PC-9 (cell line): ENCODE results near the gene AIPL1. TPM values are rescaled to one million over a fixed set of nuclear protein-coding genes. Genes with fewer than 3 reads are reported as not detected.
A peak's percentile ranks its signal among the peaks of the same experiment; 100 is the strongest.

Experiments used
- BruUV-seq: library from RNA; stranded (reverse); fragments of 400-500 nt; replicated peaks from 2 replicates; lab custom pipeline; 2021; lab: Mats Ljungman, UMichigan
- CTCF ChIA-PET: fragments of 300-600 bp; sonication (Branson Sonifier 250); formaldehyde crosslinking; loops from one replicate; lab custom pipeline; 2022; ENCODE audit warnings: antibody characterized with exemption; lab: Charles Lee
- POLR2A ChIA-PET: fragments of 300-600 bp; sonication (Branson Sonifier 250); formaldehyde crosslinking; loops from one replicate; lab custom pipeline; 2022; ENCODE audit warnings: antibody characterized with exemption; ENCODE audit not compliant: unreplicated experiment; lab: Charles Lee
- DNase-seq, 2 experiments: peaks; one replicate each; pipeline versions ENCODE4 v3.0.0 to v3.0.0-alpha.2; 2015 to 2022; ENCODE audit warnings: mixed read lengths in 1 of 2
- H2AFZ ChIP-seq: fragments of 200-600 bp; sonication (generic); 2 replicates; pipeline ENCODE4 v1.8.1; 2017; ENCODE audit warnings: antibody characterized with exemption
- H3F3A ChIP-seq: fragments of 200-600 bp; sonication (generic); 2 replicates; pipeline ENCODE4 v1.8.1; 2017; ENCODE audit warnings: antibody characterized with exemption, mild to moderate bottlenecking, low read depth; ENCODE audit not compliant: insufficient read depth
- H3K27ac ChIP-seq: fragments of 200-600 bp; sonication (generic); 2 replicates; pipeline ENCODE4 v1.6.1; 2016; ENCODE audit warnings: mixed run types
- H3K27me3 ChIP-seq: fragments of 200-600 bp; sonication (generic); 2 replicates; pipeline ENCODE4 v1.6.1; 2016; ENCODE audit warnings: low read depth, mixed run types; ENCODE audit not compliant: insufficient read depth
- H3K36me3 ChIP-seq: fragments of 200-600 bp; sonication (generic); 2 replicates; pipeline ENCODE4 v1.6.1; 2016; ENCODE audit warnings: low read depth, mixed run types
- H3K4me1 ChIP-seq: fragments of 200-600 bp; sonication (generic); replicated peaks from 2 replicates; pipeline ENCODE4 v1.6.1; 2016; ENCODE audit warnings: mixed run types; ENCODE audit not compliant: insufficient read depth
- H3K4me2 ChIP-seq: fragments of 200-600 bp; sonication (generic); 2 replicates; pipeline ENCODE4 v1.6.1; 2017; ENCODE audit warnings: mixed run types
- H3K4me3 ChIP-seq: fragments of 200-600 bp; sonication (generic); 2 replicates; pipeline ENCODE4 v1.6.1; 2016; ENCODE audit warnings: mixed run types
- H3K79me2 ChIP-seq: fragments of 200-600 bp; sonication (generic); 2 replicates; pipeline ENCODE4 v1.6.1; 2017; ENCODE audit warnings: low read depth, mixed run types
- H3K9me2 ChIP-seq: fragments of 200-600 bp; sonication (generic); 2 replicates; pipeline ENCODE4 v1.8.1; 2017; ENCODE audit warnings: mild to moderate bottlenecking; ENCODE audit not compliant: insufficient read depth
- H3K9me3 ChIP-seq: fragments of 200-600 bp; sonication (generic); 2 replicates; pipeline ENCODE4 v1.8.1; 2016; ENCODE audit warnings: low read depth; ENCODE audit not compliant: insufficient read depth
- H4K20me1 ChIP-seq: fragments of 200-600 bp; sonication (generic); 2 replicates; pipeline ENCODE4 v1.8.1; 2017; ENCODE audit not compliant: insufficient read depth
- EZH2 ChIP-seq: fragments of 200-600 bp; sonication (generic); IDR thresholded peaks from 2 replicates; pipeline ENCODE4 v1.8.0; 2017; ENCODE audit warnings: antibody characterized with exemption, low read depth
- intact Hi-C: fragments of 100-400 bp; cut with micrococcal nuclease; formaldehyde crosslinking; loops from one replicate; pipeline ENCODE4 v1.10.0; 2022; ENCODE audit not compliant: unreplicated experiment
- total RNA-seq: library from RNA; stranded (reverse); gene quantifications from 2 replicates; pipeline ENCODE4 v1.2.3, GENCODE V29; 2021
- TF ChIP-seq, protein P1 (sequence below): fragments of 200-600 bp; sonication (generic); conservative IDR thresholded peaks from 2 replicates; pipeline ENCODE4 v1.6.1; 2017; ENCODE audit warnings: mixed run types, antibody characterized with exemption, mild to moderate bottlenecking, moderate library complexity

The AIPL1 gene
- total RNA-seq, 1 experiment from 2014 or later = not detected

DNA sequence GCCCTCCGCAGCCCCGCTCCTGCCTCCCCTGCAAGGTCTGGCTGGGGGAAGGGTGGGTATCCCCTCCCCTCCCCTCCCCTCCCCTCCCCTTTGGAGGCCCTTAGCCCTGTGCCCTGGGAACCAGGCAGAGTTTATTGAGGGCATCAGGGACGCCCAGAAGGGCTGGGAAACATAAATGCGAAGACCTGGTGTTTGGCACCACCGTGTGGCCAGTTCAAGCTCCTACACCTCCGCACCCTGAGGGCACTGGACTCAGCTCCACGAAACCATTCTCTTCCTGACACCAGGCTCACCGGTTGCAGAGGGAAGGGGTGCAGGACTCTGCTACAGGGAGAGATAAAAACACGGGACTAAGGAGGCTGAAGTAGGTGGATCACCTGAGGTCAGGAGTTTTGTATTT, 1.0 kb upstream of the AIPL1 start:
- no TSS peak for BruUV-seq
- DNase-seq = peak; percentile 45 to 69
- ChIA-PET POLR2A (interaction anchor here (0.6 to 0.7 kb wide), 3 partner anchors 81 to 1527 kb away, joined by 3 to 10 read pairs (median 4); no protein-coding TSS in a partner anchor), CTCF (interaction anchor here (0.7 kb wide), 1 partner anchor 1868 kb away, joined by 5 read pairs; no protein-coding TSS in a partner anchor)
- Histone ChIP-seq H3F3A (no peaks in the 10 kb centered on the region), H3K27me3 (peaks cover 52% of the 10 kb centered on the region), H3K36me3 (no peaks in the 10 kb centered on the region), H3K79me2 (no peaks in the 10 kb centered on the region), H4K20me1 (no peaks in the 10 kb centered on the region), H2AFZ (no peak overlapping the region), H3K4me3 (no peak overlapping the region), H3K9me2 (no peaks in the 10 kb centered on the region), H3K27ac (no peak overlapping the region), H3K4me1 (no peaks in the 10 kb centered on the region), H3K4me2 (no peak overlapping the region), H3K9me3 (peaks cover 1% of the 10 kb centered on the region; the same call in 1 of the 2 replicates)
- TF ChIP-seq, protein P1, sequence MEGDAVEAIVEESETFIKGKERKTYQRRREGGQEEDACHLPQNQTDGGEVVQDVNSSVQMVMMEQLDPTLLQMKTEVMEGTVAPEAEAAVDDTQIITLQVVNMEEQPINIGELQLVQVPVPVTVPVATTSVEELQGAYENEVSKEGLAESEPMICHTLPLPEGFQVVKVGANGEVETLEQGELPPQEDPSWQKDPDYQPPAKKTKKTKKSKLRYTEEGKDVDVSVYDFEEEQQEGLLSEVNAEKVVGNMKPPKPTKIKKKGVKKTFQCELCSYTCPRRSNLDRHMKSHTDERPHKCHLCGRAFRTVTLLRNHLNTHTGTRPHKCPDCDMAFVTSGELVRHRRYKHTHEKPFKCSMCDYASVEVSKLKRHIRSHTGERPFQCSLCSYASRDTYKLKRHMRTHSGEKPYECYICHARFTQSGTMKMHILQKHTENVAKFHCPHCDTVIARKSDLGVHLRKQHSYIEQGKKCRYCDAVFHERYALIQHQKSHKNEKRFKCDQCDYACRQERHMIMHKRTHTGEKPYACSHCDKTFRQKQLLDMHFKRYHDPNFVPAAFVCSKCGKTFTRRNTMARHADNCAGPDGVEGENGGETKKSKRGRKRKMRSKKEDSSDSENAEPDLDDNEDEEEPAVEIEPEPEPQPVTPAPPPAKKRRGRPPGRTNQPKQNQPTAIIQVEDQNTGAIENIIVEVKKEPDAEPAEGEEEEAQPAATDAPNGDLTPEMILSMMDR = peak; percentile 93
- no peak for TF ChIP-seq EZH2
- intact Hi-C loops = loop anchor here (2.0 kb wide), 1 partner anchor 577 kb away; the partner anchor contains the start of gene RNASEK

DNA sequence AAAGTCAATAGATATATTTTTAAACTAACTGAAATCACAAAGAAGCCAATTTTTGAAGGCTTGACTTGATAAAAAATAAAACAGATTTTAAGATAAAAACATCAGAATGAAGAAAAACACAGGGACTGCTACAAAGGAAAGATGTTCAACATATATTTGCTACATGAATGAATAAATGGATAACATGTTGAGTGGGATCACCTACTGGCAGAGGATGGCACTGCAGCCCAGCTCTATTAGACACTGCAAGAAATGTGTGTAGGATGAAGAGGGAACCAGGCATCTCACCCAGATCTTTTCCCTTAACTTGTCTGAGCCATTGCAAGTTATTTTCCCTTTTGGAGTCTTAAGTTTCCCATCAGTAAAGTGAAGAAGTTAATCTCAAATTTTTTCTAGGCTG, 4.2 kb downstream of the AIPL1 start:
- DNase-seq = no peak
- CTCF ChIA-PET = no interaction called here
- intact Hi-C loops = no loop called here
- POLR2A ChIA-PET = no interaction called here
- Histone ChIP-seq H3K79me2 (no peaks in the 10 kb centered on the region), H4K20me1 (no peaks in the 10 kb centered on the region), H3K4me3 (no peak overlapping the region), H3K27me3 (peaks cover 83% of the 10 kb centered on the region), H2AFZ (no peak overlapping the region), H3K9me3 (peaks cover 8% of the 10 kb centered on the region; the same call in 1 of the 2 replicates), H3K4me2 (no peak overlapping the region), H3K4me1 (no peaks in the 10 kb centered on the region), H3K9me2 (no peaks in the 10 kb centered on the region), H3K27ac (no peak overlapping the region), H3F3A (no peaks in the 10 kb centered on the region), H3K36me3 (no peaks in the 10 kb centered on the region)
- no peak for TF ChIP-seq EZH2
- TF ChIP-seq, protein P1 = peak; percentile 40; the same call in 1 of the 2 replicates
- no TSS peak for BruUV-seq

DNA sequence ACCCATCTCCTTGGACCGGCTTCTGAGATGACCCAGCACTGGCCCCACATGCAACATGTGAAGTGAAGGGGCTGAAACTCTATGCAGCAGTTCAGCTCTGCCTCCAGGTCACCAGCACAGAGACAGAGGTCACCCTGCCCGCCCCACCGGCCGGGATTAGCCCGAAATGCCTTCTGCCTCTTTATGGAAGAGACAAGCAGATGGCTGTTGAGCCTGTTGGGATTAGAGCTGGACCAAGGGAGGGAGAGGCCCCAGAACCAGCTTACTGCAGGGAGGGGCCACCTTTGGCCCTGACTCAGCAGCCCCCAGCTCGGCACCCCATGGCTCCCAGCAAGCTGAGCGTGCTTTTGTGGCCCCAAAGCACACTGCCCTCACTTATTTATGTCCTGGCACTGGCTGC, 5.7 kb downstream of the AIPL1 start:
- Histone ChIP-seq H3K27me3 (peaks cover 89% of the 10 kb centered on the region), H3K4me3 (no peak overlapping the region), H3K36me3 (no peaks in the 10 kb centered on the region), H3F3A (no peaks in the 10 kb centered on the region), H3K4me2 (no peak overlapping the region), H3K4me1 (no peaks in the 10 kb centered on the region), H3K79me2 (no peaks in the 10 kb centered on the region), H3K9me3 (peaks cover 8% of the 10 kb centered on the region; the same call in 1 of the 2 replicates), H3K27ac (no peak overlapping the region), H3K9me2 (no peaks in the 10 kb centered on the region), H4K20me1 (no peaks in the 10 kb centered on the region), H2AFZ (no peak overlapping the region)
- no peak for DNase-seq
- no TSS peak for BruUV-seq
- POLR2A ChIA-PET = no interaction called here
- no peak for TF ChIP-seq EZH2
- TF ChIP-seq, protein P1 = no peak
- intact Hi-C loops = loop anchor here (10.0 kb wide), 1 partner anchor 1184 kb away; no protein-coding TSS in a partner anchor
- CTCF ChIA-PET = no interaction called here
